ENCODE measurements around the gene OMG.
"Not testable (repeated sequence)": the region's sequence is repeated elsewhere in the genome, so short reads cannot be mapped to it uniquely, and the experiment has no call there.

OMG gene

GRCh38 chr17:31308372-31309334 lies 11.6 kb upstream of the OMG start:
- no peak for DNase-seq (ENCODE audit: low read depth in 1 of 2, low spot score in 1 of 2)

- DNase-seq (ENCODE audit: low read depth in 1 of 2, low spot score in 1 of 2): no peak
Observed at GRCh38 chr17:31307640-31308039, 10.6 kb upstream of the OMG start.

GRCh38 chr17:31299624-31300023 lies 2.6 kb upstream of the OMG start:
- DNase-seq (ENCODE audit: low read depth in 1 of 2, low spot score in 1 of 2): no peak

GRCh38 chr17:31296142-31296541 lies 897 bp downstream of the OMG start:
- DNase-seq (ENCODE audit: low read depth in 1 of 2, low spot score in 1 of 2): no peak

GRCh38 chr17:31295489-31295871 lies 1.6 kb downstream of the OMG start:
- DNase-seq (ENCODE audit: low read depth in 1 of 2, low spot score in 1 of 2): no peak

GRCh38 chr17:31294820-31295488 lies 2.1 kb downstream of the OMG start:
- no peak for DNase-seq (ENCODE audit: low read depth in 1 of 2, low spot score in 1 of 2)

- no peak for DNase-seq (ENCODE audit: low read depth in 1 of 2, low spot score in 1 of 2)
Observed at GRCh38 chr17:31294231-31294630, 2.8 kb downstream of the OMG start.

GRCh38 chr17:31293581-31293980 lies 3.5 kb downstream of the OMG start:
- no peak for DNase-seq (ENCODE audit: low read depth in 1 of 2, low spot score in 1 of 2)

GRCh38 chr17:31291820-31292219 lies 5.2 kb downstream of the OMG start:
- DNase-seq (ENCODE audit: low read depth in 1 of 2, low spot score in 1 of 2): no peak

GRCh38 chr17:31289790-31290189 lies 7.2 kb downstream of the OMG start:
- no peak for DNase-seq (ENCODE audit: low read depth in 1 of 2, low spot score in 1 of 2)

- not testable (repeated sequence) for DNase-seq (ENCODE audit: low read depth in 1 of 2, low spot score in 1 of 2)
Observed at GRCh38 chr17:31287932-31288331, 9.1 kb downstream of the OMG start.

- DNase-seq (ENCODE audit: low read depth in 1 of 2, low spot score in 1 of 2): no peak
Observed at GRCh38 chr17:31286587-31286986, 10.5 kb downstream of the OMG start.

- DNase-seq (ENCODE audit: low read depth in 1 of 2, low spot score in 1 of 2): no peak
Observed at GRCh38 chr17:31283841-31284240, 13.2 kb downstream of the OMG start.

GRCh38 chr17:31281061-31281460 lies 16.0 kb downstream of the OMG start:
- DNase-seq (ENCODE audit: low read depth in 1 of 2, low spot score in 1 of 2): no peak

GRCh38 chr17:31279401-31279800 lies 17.6 kb downstream of the OMG start:
- DNase-seq (ENCODE audit: low read depth in 1 of 2, low spot score in 1 of 2): no peak

GRCh38 chr17:31275116-31275515 lies 21.9 kb downstream of the OMG start:
- no peak for DNase-seq (ENCODE audit: low read depth in 1 of 2, low spot score in 1 of 2)

- DNase-seq (ENCODE audit: low read depth in 1 of 2, low spot score in 1 of 2): no peak
Observed at GRCh38 chr17:31274252-31274651, 22.8 kb downstream of the OMG start.

GRCh38 chr17:31273516-31273915 lies 23.5 kb downstream of the OMG start:
- DNase-seq (ENCODE audit: low read depth in 1 of 2, low spot score in 1 of 2): no peak

GRCh38 chr17:31272803-31273202 lies 24.2 kb downstream of the OMG start:
- DNase-seq (ENCODE audit: low read depth in 1 of 2, low spot score in 1 of 2): no peak

GRCh38 chr17:31272236-31272635 lies 24.8 kb downstream of the OMG start:
- DNase-seq (ENCODE audit: low read depth in 1 of 2, low spot score in 1 of 2): no peak

GRCh38 chr17:31269578-31269983 lies 27.5 kb downstream of the OMG start:
- no peak for DNase-seq (ENCODE audit: low read depth in 1 of 2, low spot score in 1 of 2)

GRCh38 chr17:31269036-31269577 lies 27.9 kb downstream of the OMG start:
- no peak for DNase-seq (ENCODE audit: low read depth in 1 of 2, low spot score in 1 of 2)
